Measurements from ENCODE around the gene PNLIPRP2.

Gene PNLIPRP2

DNA sequence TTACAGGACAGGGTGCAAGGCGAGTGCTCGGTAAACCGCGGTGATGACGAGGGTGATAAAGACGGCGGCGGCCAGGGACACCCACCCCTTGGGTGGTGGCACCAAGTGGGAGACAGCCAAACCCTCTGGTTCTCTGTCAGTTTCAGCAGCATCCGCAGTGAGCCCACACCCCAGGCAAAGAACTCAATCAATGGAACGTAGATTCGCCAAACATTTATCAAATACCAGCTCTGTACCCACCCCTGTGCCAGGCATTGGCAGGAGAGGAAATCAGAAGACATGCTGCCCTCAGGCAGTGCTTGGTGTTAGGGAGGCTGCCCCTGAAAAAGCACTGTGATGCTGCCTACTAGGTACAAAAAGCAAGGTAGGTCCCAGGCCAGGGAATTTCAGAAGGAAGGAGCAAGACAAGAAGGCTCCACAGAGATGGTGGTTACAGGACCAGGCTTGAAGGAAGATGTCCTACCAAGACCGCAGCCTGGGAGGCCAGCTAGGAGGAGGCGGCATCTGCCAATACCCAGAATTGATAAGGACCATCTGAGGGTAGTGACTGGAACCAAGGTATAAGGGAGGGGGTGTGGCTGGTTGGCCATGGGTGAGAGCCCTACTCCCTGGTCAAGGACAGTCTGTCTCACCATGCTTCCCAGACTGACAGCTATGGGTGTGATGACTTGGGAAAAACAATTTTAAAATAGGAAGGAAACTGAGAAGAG lies 10.2 kb upstream of the PNLIPRP2 start:
- Histone ChIP-seq H3K79me2 (ENCODE audit: insufficient read depth, low read length) (no peaks in the 10 kb centered on the region), H2AFZ (ENCODE audit: low read depth, low read length, severe bottlenecking) (no peak overlapping the region), H3K4me2 (ENCODE audit: low read depth, low read length, poor library complexity, severe bottlenecking) (no peak overlapping the region), H4K20me1 (ENCODE audit: low read depth, low read length) (no peaks in the 10 kb centered on the region), H3K27ac (ENCODE audit: low read depth, low read length) (no peak overlapping the region), H3F3A (ENCODE audit: insufficient read depth) (no peaks in the 10 kb centered on the region), H3K9me2 (replicated peaks; ENCODE audit: insufficient read depth, low read length) (no peaks in the 10 kb centered on the region), H3K9ac (ENCODE audit: low read length) (no peak overlapping the region), H3K9me3 (ENCODE audit: insufficient read depth, low read length) (no peaks in the 10 kb centered on the region), H3K36me3 (ENCODE audit: low read length) (no peaks in the 10 kb centered on the region), H3K4me3 (ENCODE audit: insufficient read depth, low read length, poor library complexity, severe bottlenecking) (no peak overlapping the region), H3K27me3 (ENCODE audit: low read length) (no peaks in the 10 kb centered on the region)
- TF ChIP-seq, protein P1, sequence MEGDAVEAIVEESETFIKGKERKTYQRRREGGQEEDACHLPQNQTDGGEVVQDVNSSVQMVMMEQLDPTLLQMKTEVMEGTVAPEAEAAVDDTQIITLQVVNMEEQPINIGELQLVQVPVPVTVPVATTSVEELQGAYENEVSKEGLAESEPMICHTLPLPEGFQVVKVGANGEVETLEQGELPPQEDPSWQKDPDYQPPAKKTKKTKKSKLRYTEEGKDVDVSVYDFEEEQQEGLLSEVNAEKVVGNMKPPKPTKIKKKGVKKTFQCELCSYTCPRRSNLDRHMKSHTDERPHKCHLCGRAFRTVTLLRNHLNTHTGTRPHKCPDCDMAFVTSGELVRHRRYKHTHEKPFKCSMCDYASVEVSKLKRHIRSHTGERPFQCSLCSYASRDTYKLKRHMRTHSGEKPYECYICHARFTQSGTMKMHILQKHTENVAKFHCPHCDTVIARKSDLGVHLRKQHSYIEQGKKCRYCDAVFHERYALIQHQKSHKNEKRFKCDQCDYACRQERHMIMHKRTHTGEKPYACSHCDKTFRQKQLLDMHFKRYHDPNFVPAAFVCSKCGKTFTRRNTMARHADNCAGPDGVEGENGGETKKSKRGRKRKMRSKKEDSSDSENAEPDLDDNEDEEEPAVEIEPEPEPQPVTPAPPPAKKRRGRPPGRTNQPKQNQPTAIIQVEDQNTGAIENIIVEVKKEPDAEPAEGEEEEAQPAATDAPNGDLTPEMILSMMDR (IDR thresholded peaks at IDR 0.05; ENCODE audit: insufficient read depth, low read length, poor library complexity, severe bottlenecking): no peak
- no peak for TF ChIP-seq EZH2phosphoT487 (conservative IDR thresholded peaks at IDR 0.05; ENCODE audit: low read length)

DNA sequence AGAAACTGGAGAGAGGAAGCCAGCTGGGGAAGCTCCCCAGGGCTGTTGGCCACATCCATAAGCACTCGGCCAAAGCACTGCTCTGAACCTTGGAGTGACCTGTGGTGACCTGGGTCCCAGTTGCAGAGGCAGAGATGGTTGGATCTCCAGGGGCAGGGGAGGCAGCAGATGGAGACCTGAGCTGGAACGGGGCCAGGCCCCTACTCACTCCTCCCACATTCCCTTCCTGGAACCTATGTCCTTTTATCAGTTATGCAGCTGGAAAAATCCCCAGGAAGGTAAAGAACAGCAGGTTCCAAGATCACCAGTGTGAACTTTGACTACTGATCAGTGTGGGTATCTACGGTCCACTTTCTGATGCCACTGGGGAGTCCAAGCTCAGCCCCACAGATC lies 9.6 kb upstream of the PNLIPRP2 start:
- no peaks in the 10 kb centered on the region for H3F3A ChIP-seq (ENCODE audit: insufficient read depth)
- no peaks in the 10 kb centered on the region for H3K9me3 ChIP-seq (ENCODE audit: insufficient read depth, low read length)
- no peaks in the 10 kb centered on the region for H4K20me1 ChIP-seq (ENCODE audit: low read depth, low read length)
- H3K27me3 ChIP-seq (ENCODE audit: low read length): no peaks in the 10 kb centered on the region
- no peak overlapping the region for H3K27ac ChIP-seq (ENCODE audit: low read depth, low read length)
- H3K79me2 ChIP-seq (ENCODE audit: insufficient read depth, low read length): no peaks in the 10 kb centered on the region
- TF ChIP-seq EZH2phosphoT487 (conservative IDR thresholded peaks at IDR 0.05; ENCODE audit: low read length): no peak
- TF ChIP-seq, protein P1 (IDR thresholded peaks at IDR 0.05; ENCODE audit: insufficient read depth, low read length, poor library complexity, severe bottlenecking): no peak
- H2AFZ ChIP-seq (ENCODE audit: low read depth, low read length, severe bottlenecking): no peak overlapping the region
- no peaks in the 10 kb centered on the region for H3K9me2 ChIP-seq (replicated peaks; ENCODE audit: insufficient read depth, low read length)
- no peaks in the 10 kb centered on the region for H3K36me3 ChIP-seq (ENCODE audit: low read length)
- H3K4me2 ChIP-seq (ENCODE audit: low read depth, low read length, poor library complexity, severe bottlenecking): no peak overlapping the region
- H3K9ac ChIP-seq (ENCODE audit: low read length): no peak overlapping the region
- H3K4me3 ChIP-seq (ENCODE audit: insufficient read depth, low read length, poor library complexity, severe bottlenecking): no peak overlapping the region

- Histone ChIP-seq H2AFZ (ENCODE audit: low read depth, low read length, severe bottlenecking) (no peak overlapping the region), H3K9me2 (replicated peaks; ENCODE audit: insufficient read depth, low read length) (no peaks in the 10 kb centered on the region), H3K4me3 (ENCODE audit: insufficient read depth, low read length, poor library complexity, severe bottlenecking) (no peak overlapping the region), H3K27me3 (ENCODE audit: low read length) (no peaks in the 10 kb centered on the region), H3K27ac (ENCODE audit: low read depth, low read length) (no peak overlapping the region), H3K9ac (ENCODE audit: low read length) (no peak overlapping the region), H3K36me3 (ENCODE audit: low read length) (no peaks in the 10 kb centered on the region), H4K20me1 (ENCODE audit: low read depth, low read length) (no peaks in the 10 kb centered on the region), H3K79me2 (ENCODE audit: insufficient read depth, low read length) (no peaks in the 10 kb centered on the region), H3F3A (ENCODE audit: insufficient read depth) (no peaks in the 10 kb centered on the region), H3K4me2 (ENCODE audit: low read depth, low read length, poor library complexity, severe bottlenecking) (no peak overlapping the region), H3K9me3 (ENCODE audit: insufficient read depth, low read length) (no peaks in the 10 kb centered on the region)
- TF ChIP-seq, protein P1 (IDR thresholded peaks at IDR 0.05; ENCODE audit: insufficient read depth, low read length, poor library complexity, severe bottlenecking): no peak
- TF ChIP-seq EZH2phosphoT487 (conservative IDR thresholded peaks at IDR 0.05; ENCODE audit: low read length): no peak
These were observed 8.5 kb upstream of the PNLIPRP2 start for GRCh38 chr10:116612107-116612769.
